ENCODE data around the gene MAP2K1.
"Not testable (repeated sequence)": the region's sequence is repeated elsewhere in the genome, so short reads cannot be mapped to it uniquely, and the experiment has no call there.

MAP2K1 gene

GRCh38 chr15:66429117-66429516, 42.4 kb downstream of the MAP2K1 start:
- DNase-seq = no peak

DNA sequence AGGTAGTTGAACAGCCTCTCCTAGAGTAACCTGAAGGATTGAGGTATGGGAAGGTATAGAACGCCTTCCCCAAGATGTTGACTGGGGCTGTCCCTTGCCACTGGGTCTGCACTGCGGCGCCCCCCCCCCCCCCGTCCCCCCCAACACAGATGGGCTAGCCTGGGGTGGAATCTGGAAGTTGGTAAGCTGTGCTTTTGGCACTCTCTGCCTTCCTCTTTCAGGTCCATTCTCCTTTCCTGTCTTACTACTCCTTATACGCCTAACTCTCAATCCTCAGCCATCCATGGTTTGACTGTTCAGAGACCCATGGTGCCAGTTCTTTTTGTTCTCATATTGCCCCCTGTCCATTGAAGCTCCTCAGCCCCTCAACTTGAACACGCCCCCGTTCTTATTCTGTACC, 42.8 kb downstream of the MAP2K1 start:
- no peak for DNase-seq

GRCh38 chr15:66430627-66431255, 44.0 kb downstream of the MAP2K1 start:
- no peak for DNase-seq

DNA sequence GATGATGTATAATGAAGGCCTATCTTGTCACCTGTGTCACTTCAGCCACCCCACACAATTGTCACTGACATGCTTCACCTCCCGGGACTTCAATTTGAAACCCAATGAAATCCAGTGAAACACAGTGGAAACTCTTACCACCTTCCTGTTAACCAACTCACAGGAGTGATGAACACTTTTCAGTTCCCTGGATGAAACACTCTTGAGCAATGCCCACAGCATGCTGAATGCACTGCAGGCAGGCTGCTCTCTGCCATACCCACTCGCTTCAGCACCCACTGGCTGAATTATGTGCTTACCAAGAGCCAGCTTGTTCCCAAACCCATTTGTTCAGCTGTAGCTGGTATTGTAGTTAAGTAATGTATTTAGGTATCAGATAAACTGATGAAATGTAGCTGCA, 47.0 kb downstream of the MAP2K1 start:
- DNase-seq = no peak

GRCh38 chr15:66440501-66440900, 53.8 kb downstream of the MAP2K1 start:
- no peak for DNase-seq

GRCh38 chr15:66452420-66452819, 65.7 kb downstream of the MAP2K1 start:
- DNase-seq = no peak

- DNase-seq = no peak
Observed at GRCh38 chr15:66452971-66453580, 66.4 kb downstream of the MAP2K1 start.

DNA sequence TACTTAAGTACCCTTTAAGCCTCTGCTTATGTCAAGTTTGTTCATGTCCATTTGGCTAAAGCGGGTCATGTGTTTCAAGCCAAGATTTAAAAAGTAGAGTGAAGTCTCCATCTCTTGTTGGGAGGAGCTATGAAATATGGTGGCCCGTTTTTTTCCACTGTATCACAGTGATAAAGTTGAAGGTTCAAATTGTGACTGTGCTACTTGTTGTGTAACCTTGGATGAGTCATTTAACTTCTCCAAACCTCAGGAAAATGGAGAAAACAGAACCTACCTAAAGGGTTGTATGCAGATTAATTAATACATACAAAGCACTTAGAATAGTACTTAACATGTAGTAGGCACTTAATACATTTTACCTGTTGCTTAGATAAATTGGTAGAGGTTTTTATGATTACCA, 67.4 kb downstream of the MAP2K1 start:
- DNase-seq = no peak

DNA sequence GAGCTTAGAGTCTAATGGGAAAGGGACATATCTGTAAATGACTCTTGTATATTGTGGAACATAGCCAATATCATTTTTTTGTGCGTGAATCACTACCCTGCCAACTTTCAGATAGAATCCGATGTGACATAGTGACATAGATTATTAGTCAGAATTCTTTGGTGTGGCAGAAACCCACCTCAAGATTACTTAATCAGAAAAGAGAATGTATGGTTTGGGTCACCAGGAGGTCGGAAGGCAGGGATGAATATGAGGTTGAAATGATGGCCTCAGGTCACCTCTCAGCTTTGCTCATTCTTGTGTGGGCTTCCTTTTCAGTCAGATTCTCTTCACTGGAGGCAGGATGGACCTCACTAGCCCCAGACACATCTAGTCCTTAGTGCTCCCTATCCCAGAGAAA, 69.5 kb downstream of the MAP2K1 start:
- no peak for DNase-seq

- DNase-seq = no peak
Observed at GRCh38 chr15:66459818-66460615, 73.3 kb downstream of the MAP2K1 start.

DNA sequence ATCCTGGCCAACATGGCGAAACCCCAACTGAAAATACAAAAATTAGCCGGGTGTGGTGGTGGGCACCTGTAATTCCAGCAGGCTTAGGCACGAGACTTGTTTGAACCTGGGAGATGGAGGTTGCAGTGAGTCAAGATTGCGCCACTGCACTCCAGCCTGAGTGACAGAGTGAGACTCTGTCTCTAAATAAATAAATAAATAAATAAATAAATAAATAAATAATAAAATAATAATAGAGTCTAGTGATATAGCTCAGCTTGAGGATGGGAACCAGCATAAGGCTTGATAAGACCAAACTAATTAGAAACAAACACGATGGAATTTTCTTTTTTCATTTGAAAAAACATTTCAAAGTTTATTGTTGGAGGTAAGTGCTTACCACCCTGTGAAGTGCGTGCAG, 74.6 kb downstream of the MAP2K1 start:
- DNase-seq = not testable (repeated sequence)

- no peak for DNase-seq
Observed at GRCh38 chr15:66461917-66462316, 75.2 kb downstream of the MAP2K1 start.

DNA sequence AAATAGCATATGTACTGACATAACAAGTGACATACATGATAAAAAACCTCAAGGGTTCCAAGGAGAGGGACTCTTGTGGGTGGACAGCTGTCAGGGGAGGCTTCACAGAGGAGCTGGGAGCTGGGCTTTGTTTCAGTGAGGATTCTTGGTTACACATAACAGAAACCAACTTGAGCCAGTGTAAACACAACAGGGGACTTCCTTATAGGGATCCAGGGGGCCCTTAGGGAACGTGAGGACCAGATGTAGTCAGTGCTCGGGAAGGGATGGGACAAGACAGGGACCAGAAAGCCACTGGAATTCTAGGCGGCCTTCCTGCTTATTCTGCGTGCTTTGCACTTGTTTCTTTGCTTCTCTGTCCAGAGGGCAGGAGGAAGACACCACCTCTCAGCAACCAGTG, 75.9 kb downstream of the MAP2K1 start:
- DNase-seq = no peak

- DNase-seq = not testable (repeated sequence)
Observed at GRCh38 chr15:66465294-66465693, 78.6 kb downstream of the MAP2K1 start.

GRCh38 chr15:66467162-66468040, 80.7 kb downstream of the MAP2K1 start:
- DNase-seq = not testable (repeated sequence)

GRCh38 chr15:66470825-66471224, 84.1 kb downstream of the MAP2K1 start:
- not testable (repeated sequence) for DNase-seq

DNA sequence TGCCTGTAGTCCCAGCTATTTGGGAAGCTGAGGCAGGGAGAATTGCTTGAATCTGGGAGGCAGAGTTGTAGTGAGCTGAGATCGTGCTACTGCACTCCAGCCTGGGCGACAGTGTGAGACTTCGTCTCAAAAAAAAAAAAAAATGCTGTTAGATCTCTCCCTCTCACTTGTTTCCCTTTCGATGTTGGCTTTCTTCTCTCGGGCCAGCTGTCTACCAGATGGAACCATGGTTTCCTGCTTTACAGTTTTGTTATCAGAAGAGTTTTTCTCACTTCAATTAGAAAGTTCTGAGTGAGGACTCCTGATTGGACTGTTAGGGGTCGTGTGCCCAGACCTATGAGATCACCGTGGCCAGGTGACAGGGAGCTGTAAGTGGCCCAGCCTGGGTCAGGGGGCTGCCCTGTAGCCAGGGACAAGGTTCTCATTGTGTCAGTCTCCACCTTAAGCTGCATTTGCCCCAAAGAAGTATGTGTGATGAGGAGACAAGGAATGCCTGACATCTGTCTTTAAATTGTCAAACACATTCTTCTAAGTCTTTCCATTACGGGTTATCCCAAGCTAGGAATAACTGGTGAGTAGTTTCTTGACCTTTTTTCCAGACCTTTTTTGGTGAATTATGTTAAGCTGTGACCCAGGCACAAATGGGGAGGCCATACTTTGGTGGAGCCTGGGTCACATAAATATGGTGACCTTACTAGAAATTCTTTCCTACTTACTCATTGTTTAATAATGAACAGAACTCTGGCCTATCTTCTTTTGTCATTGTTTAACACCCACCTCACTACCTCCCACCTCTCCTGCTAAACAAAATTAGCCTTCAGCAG, 85.7 kb downstream of the MAP2K1 start:
- DNase-seq = no peak

- DNase-seq = no peak
Observed at GRCh38 chr15:66474135-66474534, 87.4 kb downstream of the MAP2K1 start.

DNA sequence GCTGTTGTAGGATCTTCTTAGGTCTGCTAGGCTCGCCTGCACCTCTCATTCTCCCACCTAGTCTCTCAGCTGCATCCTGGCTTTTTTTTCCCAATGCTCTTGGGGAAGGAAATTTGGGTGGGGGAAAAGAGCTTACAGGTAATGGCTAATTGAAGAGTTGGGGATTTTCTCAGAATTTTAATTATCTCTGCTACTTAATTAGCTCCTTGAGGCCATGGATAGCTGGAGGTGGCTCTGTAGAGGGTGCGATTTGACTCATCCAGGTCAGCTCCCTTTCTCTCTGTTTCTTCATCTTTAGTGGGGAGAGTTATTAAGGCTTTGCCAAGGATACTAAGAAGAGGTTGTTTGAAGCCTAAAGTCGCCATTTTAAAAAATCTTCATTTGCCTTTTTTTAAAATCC, 88.3 kb downstream of the MAP2K1 start:
- no peak for DNase-seq

- DNase-seq = no peak
Observed at GRCh38 chr15:66476535-66476934, 89.8 kb downstream of the MAP2K1 start.

- no peak for DNase-seq
Observed at GRCh38 chr15:66477011-66477410, 90.3 kb downstream of the MAP2K1 start.

- DNase-seq = no peak
Observed at GRCh38 chr15:66480267-66480666, 93.6 kb downstream of the MAP2K1 start.

Measured in NCI-H2029 treated with DMSO at 0.1 percent for 48 hours (cell line).